Forelimb muscle (tissue), 1 donor: ENCODE data around the gene RBP5. TPM values are rescaled to one million over a fixed set of nuclear protein-coding genes. Genes with fewer than 3 reads are reported as not detected.
A peak's percentile ranks its signal among the peaks of the same experiment; 100 is the strongest.

Source experiments
- DNase-seq: peaks from one replicate; pipeline ENCODE4 v3.0.0-alpha.2; 2013; ENCODE audit warnings: low read depth
- polyA plus RNA-seq: library from polyadenylated mRNA; unstranded; fragments of 120-200 nt; gene quantifications from one replicate; pipeline ENCODE4 v1.2.1, GENCODE V29; 2013; ENCODE audit not compliant: insufficient read length

Gene RBP5
- polyA plus RNA-seq, 1 donor = 2.4 TPM

DNA sequence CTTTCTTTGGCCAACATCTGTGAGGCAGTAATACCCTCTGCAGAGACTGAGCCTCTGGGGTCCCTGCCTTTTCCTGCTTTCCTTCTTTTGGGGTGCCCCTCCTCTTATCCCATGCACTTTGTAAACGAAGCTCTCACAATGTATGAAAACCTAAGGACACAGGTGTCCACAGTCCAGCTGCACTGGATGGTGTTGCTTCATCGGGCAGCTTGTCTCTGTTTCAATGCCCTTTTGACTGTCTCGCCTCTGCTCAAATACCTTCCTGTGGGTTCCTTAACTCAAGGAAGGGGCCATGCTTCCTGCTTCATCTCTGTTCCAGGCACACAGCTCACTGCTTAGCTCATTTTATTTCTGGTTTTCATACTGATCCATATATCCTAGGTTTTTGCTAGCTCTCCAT is 26.1 kb downstream of the RBP5 start:
- DNase-seq = no peak

GRCh38 chr12:7101694-7102131 is 27.0 kb downstream of the RBP5 start:
- no peak for DNase-seq

DNA sequence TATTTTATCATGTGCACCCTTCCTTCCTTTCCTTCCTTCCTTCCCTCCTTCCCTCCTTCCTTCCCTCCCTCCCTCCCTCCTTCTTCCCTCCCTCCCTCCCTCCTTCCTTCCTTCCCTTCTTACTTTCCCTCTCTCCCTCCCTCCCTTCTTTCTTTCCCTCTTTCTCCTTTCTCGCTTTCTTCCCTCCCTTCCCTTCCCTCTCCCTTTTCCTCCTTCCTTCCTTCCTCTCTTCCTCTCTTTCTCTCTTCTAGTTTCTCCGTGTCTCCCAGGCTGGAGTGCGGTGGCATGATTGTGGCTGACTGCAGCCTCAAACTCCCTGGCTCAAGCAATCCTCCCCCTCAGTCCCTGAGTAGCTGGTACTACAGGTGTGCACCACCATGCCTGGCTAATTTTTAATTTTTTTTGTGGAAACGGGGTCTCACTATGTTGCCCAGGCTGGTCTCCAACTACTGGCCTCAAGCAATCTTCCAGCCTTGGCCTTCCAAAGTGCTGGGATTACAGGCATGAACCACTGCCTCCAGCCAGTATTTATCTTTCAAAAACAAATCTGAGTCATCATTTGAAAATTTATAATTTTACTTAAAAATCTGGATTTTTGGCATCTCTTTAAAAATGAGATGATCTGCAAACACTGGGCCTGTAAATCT is 27.5 kb downstream of the RBP5 start:
- DNase-seq = no peak

DNA sequence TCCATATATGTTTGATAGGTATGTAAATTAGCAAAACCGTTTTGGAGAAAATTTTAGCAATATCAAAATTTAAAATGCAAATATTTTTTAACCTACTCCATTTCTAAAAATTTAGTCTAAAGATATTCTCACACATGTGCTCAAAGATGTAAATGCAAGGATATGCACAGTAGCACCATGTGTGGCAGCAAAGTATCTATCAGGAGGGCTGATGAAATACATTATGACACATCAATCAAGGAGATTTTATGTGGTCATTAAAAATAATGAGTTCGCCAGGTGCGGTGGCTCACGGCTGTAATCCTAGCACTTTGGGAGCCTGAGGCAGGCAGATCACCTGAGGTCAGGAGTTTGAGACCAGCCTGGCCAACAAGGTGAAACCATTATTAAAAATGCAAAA is 28.4 kb downstream of the RBP5 start:
- DNase-seq = no peak

- no peak for DNase-seq
Measured at GRCh38 chr12:7099290-7099996, 29.2 kb downstream of the RBP5 start.

- no peak for DNase-seq
Measured at GRCh38 chr12:7096979-7097378, 31.7 kb downstream of the RBP5 start.

- DNase-seq = no peak
Measured at GRCh38 chr12:7096006-7096932, 32.4 kb downstream of the RBP5 start.

DNA sequence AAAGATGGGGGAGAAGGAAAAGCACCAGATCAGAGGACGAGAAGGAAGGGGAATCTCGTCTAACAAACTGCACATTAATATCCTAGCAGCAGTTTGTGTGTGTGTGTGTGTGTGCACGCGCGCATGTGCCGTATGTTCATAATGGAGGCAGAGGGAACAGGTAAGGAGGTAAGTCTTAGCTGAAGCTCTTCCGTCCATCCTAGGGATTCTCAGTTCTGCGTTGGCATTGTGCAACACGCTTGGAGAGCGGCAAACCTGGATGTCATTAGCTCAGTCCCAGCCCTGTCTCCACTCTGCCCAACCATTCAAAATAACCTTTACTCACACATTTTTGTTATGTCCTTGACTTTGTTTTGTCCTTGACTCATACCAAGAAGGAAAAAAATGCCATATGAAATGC is 34.8 kb downstream of the RBP5 start:
- no peak for DNase-seq

- no peak for DNase-seq
Measured at GRCh38 chr12:7093486-7093885, 35.2 kb downstream of the RBP5 start.

- DNase-seq = no peak
Measured at GRCh38 chr12:7092986-7093460, 35.7 kb downstream of the RBP5 start.

GRCh38 chr12:7092229-7092985 is 36.3 kb downstream of the RBP5 start, which contains the start of gene C1R:
C1R (minus strand) TSS chr12:7092445; CDS start chr12:7092388, 57 bp downstream.
- DNase-seq = peak; percentile 74

DNA sequence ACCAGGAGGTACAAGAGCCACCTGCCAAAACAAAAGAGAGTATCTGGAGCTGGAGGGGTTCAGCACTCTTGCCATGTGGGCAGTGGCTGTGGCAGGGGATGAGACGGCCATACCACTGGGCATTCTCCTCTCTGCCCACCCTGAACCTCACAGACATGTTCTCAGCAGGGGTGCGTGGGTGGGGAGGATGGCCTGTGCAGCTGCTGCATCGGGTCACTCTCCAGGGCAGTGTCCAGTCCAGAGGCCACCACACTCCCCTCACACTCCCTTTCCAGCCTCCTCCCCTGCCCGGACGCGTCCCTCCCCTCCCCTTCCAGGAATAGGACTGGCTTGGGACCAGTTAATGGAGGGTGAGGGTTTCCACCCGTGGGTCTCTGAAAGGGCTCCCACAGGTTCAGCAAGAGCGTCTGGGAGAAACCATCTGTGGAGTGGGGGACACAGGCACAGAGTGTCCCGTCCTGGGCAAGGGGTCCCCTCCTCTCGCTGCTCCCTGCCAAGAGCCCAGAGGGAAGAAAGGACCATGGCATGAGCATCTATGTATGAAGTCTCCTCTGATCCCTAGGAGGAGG is 36.9 kb downstream of the RBP5 start:
- DNase-seq = no peak

- DNase-seq = no peak
Measured at GRCh38 chr12:7091171-7091570, 37.5 kb downstream of the RBP5 start.

DNA sequence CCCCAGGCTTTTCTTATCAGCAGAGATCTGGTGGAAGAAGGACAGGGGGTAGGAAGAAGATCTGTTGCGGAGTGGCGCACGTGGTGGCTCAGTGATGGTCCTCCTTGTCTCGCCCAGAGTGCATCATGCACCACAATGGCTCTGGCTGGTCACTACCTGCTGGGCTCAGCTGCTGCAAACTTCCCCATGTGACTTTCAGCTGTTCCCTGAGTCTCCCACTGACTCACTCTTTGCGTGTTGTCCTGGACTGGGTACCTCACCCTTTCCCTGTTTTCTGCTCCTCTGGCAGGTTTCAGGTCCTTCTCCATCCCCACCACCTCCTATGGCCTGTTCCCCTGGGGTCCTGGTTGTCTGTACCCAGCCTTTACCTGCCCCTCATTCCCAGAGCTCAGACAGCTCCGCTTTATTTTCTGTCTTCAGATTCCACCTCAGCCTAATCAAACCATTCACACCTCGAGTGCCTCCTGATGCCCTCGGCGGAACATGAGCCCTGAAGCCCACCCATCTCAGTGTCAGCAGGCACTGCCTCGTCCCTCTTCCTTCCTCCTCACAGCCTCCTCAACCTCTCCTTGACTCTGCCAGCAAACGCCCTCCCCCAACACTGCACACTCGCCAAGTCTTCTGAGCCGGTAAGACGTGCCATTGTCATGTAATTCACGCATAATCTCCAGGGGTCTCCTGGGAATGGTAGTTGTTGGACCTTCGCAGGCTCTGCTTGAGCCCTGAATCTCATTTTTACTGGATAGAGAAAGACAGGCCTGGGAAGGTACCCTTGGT is 38.3 kb downstream of the RBP5 start:
- DNase-seq = no peak

GRCh38 chr12:7089196-7089871 is 39.4 kb downstream of the RBP5 start:
- DNase-seq = no peak

DNA sequence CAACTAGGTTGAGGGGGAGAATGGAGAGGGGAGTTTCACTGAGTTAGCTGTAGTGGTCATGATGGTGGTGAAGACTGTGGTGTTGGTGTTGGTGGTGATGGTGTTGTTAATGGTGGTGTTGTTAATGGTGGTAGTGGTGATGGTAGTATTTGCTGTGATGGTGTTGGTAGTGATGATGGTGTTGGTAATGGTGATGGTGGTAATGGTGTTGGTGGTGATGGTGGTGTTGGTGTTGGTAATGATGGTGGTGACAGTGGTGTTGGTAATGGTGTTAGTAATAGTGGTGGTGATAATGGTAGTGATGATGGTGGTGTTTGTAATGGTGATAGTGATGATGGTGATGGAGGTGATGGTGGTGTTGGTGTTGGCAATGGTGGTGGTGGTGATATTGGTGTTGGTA is 45.6 kb downstream of the RBP5 start:
- DNase-seq = no peak

GRCh38 chr12:7081037-7081436 is 47.7 kb downstream of the RBP5 start:
- DNase-seq = no peak

- no peak for DNase-seq
Measured at GRCh38 chr12:7079826-7080125, 48.9 kb downstream of the RBP5 start.

DNA sequence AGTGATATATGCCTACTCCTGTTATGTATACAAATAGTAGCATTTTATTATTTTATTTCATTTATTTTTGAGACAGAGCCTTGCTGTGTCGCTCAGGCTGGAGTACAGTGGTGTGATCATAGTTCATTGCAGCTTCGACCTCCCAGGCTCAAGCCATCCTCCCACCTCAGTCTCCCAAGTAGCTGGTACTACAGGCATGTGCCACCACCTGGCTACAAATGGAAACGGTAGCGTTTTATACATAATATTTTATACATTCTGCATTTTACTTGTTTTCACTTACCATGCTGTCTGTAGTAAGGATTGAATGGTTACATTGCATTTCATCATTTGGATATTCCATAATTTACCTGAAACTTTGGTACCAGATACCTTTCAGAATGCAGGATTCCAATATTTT is 50.5 kb downstream of the RBP5 start:
- no peak for DNase-seq

- no peak for DNase-seq
Measured at GRCh38 chr12:7076493-7076892, 52.2 kb downstream of the RBP5 start.
